GM18870 (cell line): ENCODE data around the gene RIMS1.
A peak's percentile ranks its signal among the peaks of the same experiment; 100 is the strongest.

Source experiments
- ATAC-seq: cut with Tn5 transposase; IDR thresholded peaks from one replicate; pipeline ENCODE4 v1.9.1; 2021; ENCODE audit warnings: moderate library complexity; ENCODE audit not compliant: unreplicated experiment

RIMS1 gene

DNA sequence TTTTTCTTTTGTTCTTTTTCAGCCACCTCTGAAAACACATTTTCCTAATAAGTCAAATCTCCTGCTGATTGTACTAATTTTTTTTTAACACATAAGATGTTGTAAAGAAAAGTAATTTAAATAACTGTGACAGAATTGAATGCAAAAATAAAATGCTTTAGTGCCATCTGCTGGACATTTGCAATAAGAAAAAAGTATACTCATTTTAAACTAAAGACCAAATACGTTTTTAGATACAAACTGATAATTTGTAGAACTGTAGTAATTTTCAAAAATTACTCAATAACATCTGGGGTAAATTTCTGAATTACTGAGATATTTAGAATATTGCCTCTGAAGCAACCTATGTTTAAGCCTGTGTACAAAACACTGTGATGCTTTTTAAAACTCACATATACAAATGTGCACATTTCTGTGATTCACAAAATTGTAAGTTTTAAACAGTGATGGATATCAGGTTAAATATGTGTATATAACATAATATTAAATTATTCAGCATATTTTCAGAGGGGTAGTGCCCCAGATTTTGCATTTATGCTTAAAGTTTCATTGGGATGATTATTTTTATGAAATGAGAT, 198.7 kb downstream of the RIMS1 start:
- no peak for ATAC-seq

DNA sequence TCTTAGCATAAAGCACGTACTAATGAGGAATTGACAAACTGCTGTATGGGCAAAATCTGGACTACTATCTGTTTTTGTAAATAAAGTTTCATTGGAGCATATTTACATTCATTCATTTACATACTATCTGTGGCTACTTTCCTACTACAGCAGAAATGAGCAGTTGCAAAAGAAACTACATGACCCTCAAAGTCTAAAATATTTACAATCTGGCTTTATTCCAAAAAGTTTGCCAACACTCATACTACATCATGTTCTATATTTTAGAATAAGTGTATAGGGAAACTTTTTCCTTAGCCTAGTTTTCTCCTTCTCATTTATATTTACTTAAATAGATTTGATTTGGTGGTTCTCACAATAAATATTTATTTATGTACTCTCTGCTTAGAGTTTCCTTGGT, 208.2 kb downstream of the RIMS1 start:
- no peak for ATAC-seq

DNA sequence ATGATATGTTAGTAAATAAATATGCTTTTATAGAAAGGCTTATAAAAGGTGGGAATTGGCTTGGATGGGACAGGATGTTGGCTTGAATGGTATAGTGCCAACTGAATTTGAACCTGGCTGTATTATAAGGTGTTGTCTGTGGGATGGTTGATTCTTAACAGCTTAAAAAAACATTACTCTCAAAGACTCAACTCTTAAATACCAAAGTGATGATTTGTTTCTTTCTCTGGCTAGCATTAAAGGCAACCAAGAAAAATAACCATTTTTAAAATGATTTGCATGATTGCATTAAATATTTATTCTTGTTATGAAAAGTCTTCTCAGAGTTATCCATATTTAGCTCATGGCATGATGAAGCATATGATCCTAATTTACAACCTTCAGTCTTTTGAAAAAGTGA, 216.2 kb downstream of the RIMS1 start:
- no peak for ATAC-seq

DNA sequence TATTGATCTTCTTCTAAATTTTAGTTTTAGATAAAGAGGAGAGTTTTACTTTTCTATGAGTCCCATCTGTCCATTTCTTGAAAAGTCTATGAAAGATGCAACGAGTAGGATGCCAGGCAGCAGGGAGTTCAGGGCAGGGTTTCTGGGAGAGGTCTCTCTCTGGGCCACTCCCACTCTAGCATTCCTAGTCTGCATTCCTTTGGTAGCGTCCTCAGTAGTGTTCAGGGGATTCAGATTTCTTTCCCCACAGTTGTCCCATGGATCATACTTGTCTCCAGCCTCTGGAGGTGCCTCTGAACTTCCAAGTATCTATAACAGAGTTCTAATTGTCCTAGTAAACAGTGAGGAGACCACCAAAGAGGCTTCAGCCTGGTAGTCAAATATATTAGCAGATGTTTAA, 225.3 kb downstream of the RIMS1 start:
- no peak for ATAC-seq

DNA sequence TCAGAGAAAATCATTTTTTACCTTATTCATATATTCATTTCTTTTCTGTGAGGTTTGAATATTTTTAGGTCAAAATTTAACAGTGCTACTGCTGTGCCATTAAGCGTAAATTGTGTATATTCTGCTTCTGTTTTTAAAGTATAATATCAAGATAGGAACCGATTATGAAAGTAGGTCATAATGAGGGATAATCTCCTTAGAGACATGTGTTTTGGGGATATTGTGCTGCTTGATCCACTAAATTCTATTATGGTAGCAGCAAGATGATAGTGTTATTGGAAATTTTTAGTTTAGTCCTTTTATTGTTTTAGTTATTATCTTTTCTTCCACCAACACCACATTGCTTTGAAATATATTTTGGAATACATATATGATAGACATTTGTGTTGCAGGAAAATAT, 244.0 kb downstream of the RIMS1 start:
- ATAC-seq = no peak

DNA sequence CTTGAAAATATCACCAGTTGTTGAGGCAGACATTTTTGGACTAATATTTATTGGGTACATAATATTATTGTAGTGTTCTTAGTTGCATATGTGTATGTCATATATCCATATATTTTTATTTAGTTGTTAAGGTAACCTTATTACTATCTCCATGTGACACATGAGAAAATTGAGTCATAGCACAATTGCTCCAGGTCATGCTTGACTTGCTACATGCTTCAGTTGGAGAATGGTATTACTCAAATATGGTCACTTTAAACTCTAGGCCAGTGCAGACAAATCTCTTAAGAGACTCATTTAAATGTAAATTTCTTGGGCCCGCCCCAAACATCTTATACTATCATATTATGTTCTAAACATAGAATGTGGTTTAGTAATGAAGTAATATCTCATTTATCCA, 246.1 kb downstream of the RIMS1 start:
- no peak for ATAC-seq

DNA sequence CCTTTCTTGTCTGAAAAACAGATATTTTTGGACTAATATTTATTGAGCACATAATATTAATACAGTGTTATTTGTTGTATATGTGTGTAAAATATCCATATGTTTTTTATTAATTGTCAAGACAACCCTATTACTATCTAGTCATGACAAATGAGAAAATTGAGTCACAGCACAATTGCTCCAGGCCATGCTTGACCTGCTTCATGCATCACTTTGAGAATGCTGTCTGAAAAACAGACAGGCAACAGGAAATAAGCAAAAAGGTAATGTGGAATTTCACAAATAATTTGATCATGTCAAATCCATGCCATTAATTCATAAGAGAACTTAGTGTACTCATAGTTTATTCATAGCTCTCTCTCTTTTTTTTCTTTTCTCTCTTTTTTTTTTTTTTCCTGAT, 246.5 kb downstream of the RIMS1 start:
- no peak for ATAC-seq

DNA sequence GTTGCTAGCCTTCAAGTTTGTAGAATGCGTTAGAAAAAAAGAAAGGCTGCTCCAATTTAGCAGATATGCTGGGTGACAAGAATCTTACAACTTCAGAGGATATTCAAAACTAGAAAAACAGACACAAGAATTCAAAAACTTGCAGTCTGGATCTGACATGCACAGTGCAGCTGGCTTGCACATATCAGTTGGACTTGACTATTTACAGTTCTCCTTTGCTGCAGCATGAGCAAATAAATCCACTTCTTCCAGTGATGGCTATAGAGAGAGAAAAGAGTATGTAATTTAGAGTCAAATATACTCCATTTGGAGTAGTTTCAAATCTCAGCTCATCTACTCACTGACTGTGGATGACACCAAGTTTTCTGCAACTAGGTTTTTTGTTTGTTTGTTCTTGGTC, 247.0 kb downstream of the RIMS1 start:
- ATAC-seq = no peak

DNA sequence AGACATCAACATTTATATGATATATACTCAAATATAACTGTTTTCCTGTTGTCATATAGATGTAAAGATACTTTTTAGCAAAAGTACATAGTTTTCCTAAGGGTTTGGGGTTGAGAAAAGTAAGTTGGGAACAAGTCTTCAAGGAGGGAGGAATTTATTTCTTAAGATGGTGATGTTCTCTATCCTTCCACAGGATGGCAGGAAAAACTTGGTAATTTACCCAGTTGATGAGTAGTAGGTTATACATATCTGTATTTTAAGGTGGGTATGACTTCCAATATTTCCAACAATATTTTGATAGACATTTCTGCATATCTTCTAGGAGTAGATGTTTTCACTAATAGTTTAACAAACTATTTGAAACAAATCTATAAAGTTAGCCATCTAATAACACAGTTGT, 254.4 kb downstream of the RIMS1 start:
- no peak for ATAC-seq

DNA sequence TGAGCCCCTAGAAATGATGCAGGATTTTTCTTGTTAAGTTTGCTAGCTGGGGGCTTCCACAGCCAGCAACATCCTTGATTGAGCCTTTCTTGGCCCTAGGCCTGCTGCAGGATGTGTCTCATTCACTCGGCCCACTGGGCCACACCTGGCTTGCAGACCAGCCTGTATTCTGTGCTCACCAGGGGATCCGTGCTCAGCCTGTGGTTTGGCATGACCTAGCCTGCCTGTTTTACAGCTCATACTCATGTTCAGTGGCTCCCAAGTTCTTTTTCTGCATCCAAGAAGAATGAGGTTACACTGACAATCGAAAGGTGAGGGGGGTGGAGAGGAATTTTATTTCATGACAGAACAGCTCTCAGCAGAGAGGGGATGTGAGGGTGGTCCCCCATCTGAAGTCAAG, 263.4 kb downstream of the RIMS1 start:
- ATAC-seq = no peak

DNA sequence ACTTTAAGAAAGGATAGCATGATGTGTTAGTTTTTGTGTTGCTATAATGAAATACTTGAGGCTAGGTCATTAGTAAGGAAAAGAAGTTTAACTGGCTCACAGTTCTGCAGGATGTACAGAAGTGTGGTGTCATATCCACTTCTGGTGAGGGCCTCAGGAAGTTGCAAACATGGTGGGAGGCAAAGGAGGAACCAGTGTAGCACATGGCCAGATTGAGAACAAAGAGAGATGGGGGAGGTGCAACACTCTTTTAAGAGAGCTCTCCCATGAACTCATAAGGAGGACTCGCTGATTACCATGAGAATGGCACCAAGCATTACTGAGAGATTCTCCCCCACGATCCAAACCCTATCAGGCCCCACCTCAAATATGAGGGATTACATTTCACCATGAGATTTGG, 265.4 kb downstream of the RIMS1 start:
- no peak for ATAC-seq

DNA sequence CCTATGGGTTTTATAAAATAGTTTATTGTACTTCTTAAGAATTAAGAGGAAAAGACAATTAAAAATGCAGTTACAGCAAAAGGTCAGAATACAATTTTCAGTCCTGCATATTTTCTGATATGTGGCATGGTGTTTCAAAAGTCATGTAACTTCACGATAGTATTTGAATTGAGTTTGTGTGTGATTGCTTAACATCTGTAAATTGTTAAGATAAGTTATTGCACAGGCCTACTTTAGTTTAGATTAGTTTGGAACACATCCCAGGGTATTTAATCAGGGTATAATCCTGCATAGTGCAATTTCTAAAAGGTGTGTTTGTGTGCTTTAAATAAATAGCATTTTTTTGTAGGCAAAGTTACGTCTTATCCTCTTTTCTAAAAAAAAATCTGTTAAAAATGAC, 289.6 kb downstream of the RIMS1 start:
- ATAC-seq = no peak

DNA sequence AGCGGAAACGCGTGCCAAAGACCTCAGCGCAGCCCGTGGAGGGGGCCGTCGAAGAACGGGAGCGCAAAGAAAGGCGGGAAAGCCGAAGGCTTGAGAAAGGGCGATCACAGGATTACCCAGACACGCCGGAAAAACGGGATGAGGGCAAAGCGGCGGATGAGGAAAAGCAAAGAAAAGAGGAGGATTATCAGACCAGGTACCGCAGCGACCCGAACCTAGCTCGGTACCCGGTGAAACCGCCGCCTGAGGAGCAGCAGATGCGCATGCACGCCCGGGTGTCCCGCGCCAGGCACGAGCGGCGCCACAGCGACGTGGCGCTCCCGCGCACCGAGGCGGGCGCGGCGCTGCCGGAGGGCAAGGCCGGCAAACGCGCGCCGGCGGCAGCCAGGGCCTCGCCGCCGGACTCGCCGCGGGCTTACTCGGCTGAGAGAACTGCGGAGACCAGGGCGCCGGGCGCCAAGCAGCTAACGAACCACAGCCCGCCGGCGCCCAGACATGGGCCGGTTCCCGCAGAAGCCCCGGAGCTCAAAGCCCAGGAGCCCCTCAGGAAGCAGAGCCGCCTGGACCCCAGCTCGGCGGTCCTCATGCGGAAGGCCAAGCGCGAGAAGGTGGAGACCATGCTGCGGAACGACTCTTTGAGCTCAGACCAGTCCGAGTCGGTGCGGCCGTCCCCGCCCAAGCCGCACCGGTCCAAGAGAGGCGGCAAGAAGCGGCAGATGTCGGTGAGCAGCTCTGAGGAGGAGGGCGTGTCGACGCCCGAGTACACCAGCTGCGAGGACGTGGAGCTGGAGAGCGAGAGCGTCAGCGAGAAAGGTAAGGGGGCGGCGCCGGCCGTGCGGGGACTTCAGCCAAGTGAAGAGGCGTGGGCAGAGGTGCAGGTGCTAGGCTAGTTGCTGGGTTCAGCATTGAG, 296.2 kb downstream of the RIMS1 start:
- ATAC-seq = peak; percentile 56

DNA sequence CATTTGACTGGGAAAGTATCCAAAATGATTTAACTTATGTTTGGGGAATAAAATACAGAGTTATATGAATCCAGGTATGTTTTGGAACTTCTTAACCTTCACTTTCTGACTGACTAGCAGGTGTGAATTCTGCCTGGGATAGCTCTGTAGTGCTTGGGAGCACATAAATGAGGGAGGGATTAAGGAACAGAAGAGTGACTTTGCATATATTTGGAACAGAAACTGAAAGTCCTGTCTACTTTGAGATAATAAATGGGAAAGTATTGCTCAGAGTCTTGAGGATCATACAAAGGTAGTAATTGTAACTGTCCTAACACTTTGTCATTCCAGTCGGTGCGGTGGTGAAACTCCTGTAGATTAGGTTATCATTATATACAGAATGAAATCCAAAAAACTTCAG, 317.6 kb downstream of the RIMS1 start:
- ATAC-seq = no peak

DNA sequence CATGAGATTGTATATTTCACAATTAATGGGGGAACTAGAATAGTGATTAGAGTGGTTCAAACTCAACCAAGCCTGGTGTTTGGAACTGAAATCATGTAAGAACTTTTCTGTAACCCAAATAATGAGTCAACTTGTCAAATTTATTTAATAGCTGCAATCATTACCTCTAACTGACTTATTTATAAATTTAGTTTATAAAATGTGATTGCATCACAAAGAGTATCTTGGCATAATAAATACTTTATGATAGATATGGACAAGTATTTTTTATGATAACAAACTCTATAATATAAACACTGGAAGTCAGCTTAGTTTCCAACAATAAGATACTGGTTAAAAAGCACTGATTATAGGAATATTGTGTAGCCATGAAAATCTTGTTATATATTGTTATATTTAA, 319.1 kb downstream of the RIMS1 start:
- ATAC-seq = no peak

DNA sequence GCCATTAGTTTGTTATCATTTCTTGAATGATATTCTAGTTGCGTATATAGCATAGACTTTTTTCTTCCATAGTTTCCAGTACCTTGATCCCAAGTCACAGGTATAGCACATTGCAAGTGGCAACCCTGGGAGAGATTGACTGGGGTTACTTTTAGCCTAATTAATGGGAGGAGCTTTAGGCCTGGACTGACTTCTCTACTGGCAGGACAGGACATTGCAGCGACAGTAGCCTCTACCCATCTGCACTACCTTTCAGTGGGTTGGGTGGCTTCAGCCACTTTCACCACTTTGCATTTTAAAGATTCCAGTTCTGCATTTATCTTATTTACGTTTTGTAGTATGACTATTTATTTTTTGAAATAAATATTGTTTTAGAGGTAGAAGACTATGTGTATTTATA, 320.3 kb downstream of the RIMS1 start:
- ATAC-seq = no peak

DNA sequence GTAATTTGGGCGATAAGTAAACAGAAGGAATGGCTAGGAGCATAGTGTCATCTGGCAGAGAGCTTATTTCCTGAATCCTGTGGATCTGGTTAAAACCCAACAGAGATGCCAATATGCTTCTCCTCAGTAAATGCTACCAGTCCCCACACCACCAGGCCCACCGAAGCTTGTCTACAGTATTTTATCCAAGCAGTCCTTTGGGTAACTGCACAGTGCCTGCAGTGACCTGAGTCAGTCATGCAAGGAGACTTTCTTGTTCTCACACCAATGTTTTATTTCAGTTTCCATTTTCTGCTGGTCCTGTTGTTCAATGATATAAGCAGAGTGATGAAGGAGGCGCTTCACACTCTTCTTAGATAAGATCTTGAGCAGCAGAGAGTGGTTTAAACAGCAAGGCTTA, 326.3 kb downstream of the RIMS1 start:
- ATAC-seq = no peak

DNA sequence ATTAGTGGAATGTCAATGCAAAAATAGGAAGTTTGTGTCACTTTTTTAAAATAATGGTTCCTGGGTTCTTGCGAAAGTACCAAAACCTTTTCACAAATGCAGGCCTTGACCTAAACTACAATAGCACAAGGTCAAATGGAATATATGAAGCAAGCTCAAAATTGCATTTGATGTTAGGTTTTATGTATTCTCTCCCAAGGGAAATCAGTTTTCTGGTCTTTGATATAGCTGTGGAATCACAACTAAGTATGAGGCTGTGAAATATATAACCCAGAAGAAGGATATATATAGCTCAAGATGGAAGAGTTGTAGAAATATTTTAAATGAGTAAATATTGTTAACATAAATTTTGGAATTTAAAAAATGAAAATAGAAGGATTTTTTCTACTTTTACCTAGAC, 327.3 kb downstream of the RIMS1 start:
- no peak for ATAC-seq

DNA sequence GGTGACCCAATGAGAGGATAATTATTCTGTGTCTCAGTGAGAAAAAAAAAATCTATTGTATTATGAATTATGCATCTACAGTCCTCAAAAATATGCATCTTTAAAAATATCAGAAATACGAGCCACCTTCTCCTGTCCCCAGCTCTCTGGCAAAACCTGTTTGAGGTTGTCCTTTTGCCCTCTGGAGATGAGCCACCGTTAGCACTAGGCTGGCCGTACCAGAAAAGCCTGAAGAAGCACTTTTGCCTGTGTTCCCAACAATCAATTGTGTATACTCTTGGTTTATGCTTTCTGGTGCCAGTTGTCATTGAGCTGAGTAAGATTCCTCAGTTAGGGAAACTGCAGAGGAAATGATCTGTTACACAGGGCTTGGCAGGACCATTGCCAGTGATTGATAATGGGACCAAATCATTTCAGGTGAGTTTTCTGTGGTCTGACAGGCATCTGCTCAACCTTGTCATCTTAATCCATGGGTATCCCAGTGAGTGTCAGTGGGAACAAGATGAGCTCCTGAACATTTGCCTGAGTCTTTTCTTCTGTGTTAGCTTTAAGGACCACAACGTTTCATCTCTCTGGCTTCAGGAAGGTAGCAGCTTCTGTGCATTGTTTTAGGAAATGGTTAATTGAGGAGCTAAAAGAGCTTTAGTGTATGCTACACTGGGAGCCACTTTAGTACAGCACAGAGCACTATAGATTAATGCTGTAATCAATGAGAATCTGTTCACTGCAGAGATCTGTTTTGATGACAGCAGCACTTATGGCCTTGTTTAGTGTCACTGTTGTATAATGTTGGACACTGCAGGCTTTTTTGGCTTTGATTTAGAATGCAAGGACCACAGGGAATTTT, 330.1 kb downstream of the RIMS1 start:
- no peak for ATAC-seq

DNA sequence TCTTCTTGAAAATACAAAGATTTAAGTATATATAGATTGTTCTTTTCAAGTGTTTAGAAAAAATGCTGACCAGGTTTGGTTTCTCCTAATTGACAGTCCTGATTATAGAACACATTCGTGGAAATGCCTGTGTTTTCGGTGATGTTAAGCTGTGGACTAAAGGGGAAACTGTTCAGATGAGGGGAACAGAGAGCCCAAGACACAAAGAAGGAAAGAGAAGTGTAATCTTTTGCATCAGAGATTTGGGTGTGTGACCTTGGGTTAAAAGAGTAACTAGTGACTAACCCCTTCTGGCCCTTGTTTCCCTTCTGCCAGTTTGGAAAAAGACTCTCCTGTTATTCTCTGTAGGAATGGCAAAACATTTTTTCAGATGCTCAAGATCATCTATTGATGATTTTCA, 331.3 kb downstream of the RIMS1 start:
- ATAC-seq = no peak

DNA sequence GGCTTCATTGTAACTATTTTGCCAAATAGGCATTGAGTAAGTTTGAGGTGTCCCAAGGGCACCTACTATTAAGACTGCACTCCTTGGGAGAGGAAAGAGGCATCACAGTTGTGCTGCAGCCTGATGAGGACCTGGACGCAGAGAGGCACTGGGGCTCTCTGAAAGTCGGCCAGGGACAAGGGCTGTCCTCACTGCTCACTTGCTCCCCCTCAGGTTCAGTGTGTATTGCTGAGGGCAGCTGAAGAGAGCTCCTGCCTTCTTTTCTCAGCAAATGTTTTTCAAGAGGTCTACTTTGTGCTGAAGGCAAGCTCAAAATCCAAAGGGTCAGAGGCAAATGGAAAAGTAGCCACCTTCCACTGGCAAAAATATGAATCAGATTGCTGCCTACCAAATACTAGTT, 331.8 kb downstream of the RIMS1 start:
- ATAC-seq = no peak

DNA sequence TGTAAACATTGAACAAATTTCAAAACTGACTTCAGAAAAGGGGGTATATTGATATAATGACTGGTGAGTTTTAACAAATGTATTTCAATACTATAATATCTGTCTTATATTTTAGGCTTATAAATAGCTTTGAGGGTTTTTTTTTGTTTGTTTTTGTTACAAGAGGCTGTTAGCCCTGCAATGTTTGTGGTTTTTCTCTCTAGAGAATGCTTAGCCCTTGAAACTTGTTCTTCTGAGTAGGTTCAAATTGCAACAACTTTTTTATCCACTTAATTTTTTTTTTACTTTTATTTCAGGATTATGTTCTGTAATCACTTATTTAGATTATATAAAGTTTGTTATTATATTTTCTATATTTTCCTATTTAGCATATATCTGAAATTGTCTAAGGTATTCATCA, 333.2 kb downstream of the RIMS1 start:
- no peak for ATAC-seq
